CD4-positive, alpha-beta T cell treated with Interleukin-12 subunit alpha and Interleukin-12 subunit beta, for 1 hour (primary cell): ENCODE data around the gene FNDC3B.
"Not testable (repeated sequence)": the region's sequence is repeated elsewhere in the genome, so short reads cannot be mapped to it uniquely, and the experiment has no call there.

Experiments used
- DNase-seq: peaks from one replicate; pipeline ENCODE4 v3.0.0-alpha.2; 2020

The FNDC3B gene

GRCh38 chr3:172076212-172076611 is 36.8 kb downstream of the FNDC3B start:
- no peak for DNase-seq

GRCh38 chr3:172077197-172077757 is 37.9 kb downstream of the FNDC3B start:
- DNase-seq = no peak

- no peak for DNase-seq
Observed at GRCh38 chr3:172078244-172078643, 38.9 kb downstream of the FNDC3B start.

GRCh38 chr3:172078721-172079120 is 39.3 kb downstream of the FNDC3B start:
- DNase-seq = no peak

GRCh38 chr3:172079326-172079976 is 40.1 kb downstream of the FNDC3B start:
- no peak for DNase-seq

GRCh38 chr3:172080503-172080902 is 41.1 kb downstream of the FNDC3B start:
- no peak for DNase-seq

GRCh38 chr3:172082269-172082668 is 42.9 kb downstream of the FNDC3B start:
- DNase-seq = no peak

GRCh38 chr3:172082820-172083513 is 43.6 kb downstream of the FNDC3B start:
- no peak for DNase-seq

- DNase-seq = no peak
Observed at GRCh38 chr3:172083995-172084409, 44.6 kb downstream of the FNDC3B start.

- DNase-seq = no peak
Observed at GRCh38 chr3:172084871-172085556, 45.6 kb downstream of the FNDC3B start.

GRCh38 chr3:172085557-172085895 is 46.1 kb downstream of the FNDC3B start:
- no peak for DNase-seq

- no peak for DNase-seq
Observed at GRCh38 chr3:172086071-172086470, 46.7 kb downstream of the FNDC3B start.

- no peak for DNase-seq
Observed at GRCh38 chr3:172087198-172087597, 47.8 kb downstream of the FNDC3B start.

- no peak for DNase-seq
Observed at GRCh38 chr3:172087602-172088580, 48.5 kb downstream of the FNDC3B start.

- DNase-seq = no peak
Observed at GRCh38 chr3:172089250-172089649, 49.9 kb downstream of the FNDC3B start.

GRCh38 chr3:172090035-172090434 is 50.7 kb downstream of the FNDC3B start:
- no peak for DNase-seq

- DNase-seq = no peak
Observed at GRCh38 chr3:172092658-172093057, 53.3 kb downstream of the FNDC3B start.

- not testable (repeated sequence) for DNase-seq
Observed at GRCh38 chr3:172093581-172094443, 54.4 kb downstream of the FNDC3B start.

GRCh38 chr3:172094621-172095557 is 55.5 kb downstream of the FNDC3B start:
- peak; percentile 13 for DNase-seq

GRCh38 chr3:172096881-172097420 is 57.6 kb downstream of the FNDC3B start:
- no peak for DNase-seq
